Measurements from ENCODE around the gene MARCHF7.
"Not testable (repeated sequence)": the region's sequence is repeated elsewhere in the genome, so short reads cannot be mapped to it uniquely, and the experiment has no call there.

MARCHF7 gene

GRCh38 chr2:159720676-159721075 lies 8.4 kb downstream of the MARCHF7 start:
- no peak for DNase-seq

GRCh38 chr2:159722580-159722979 lies 10.3 kb downstream of the MARCHF7 start:
- no peak for DNase-seq

GRCh38 chr2:159724795-159725572 lies 12.7 kb downstream of the MARCHF7 start:
- not testable (repeated sequence) for DNase-seq

- no peak for DNase-seq
These were observed 13.4 kb downstream of the MARCHF7 start for GRCh38 chr2:159725713-159726112.

- no peak for DNase-seq
These were observed 16.3 kb downstream of the MARCHF7 start for GRCh38 chr2:159728629-159729028.

- DNase-seq: no peak
These were observed 23.3 kb downstream of the MARCHF7 start for GRCh38 chr2:159735648-159736047.

- no peak for DNase-seq
These were observed 23.7 kb downstream of the MARCHF7 start for GRCh38 chr2:159736048-159736447.

GRCh38 chr2:159737292-159737916 lies 25.1 kb downstream of the MARCHF7 start:
- no peak for DNase-seq

GRCh38 chr2:159737917-159738296 lies 25.6 kb downstream of the MARCHF7 start:
- no peak for DNase-seq

GRCh38 chr2:159738509-159739390 lies 26.4 kb downstream of the MARCHF7 start:
- DNase-seq: no peak

- DNase-seq: no peak
These were observed 30.5 kb downstream of the MARCHF7 start for GRCh38 chr2:159742846-159743245.

GRCh38 chr2:159744363-159744762 lies 32.1 kb downstream of the MARCHF7 start:
- no peak for DNase-seq

GRCh38 chr2:159745237-159745636 lies 32.9 kb downstream of the MARCHF7 start:
- not testable (repeated sequence) for DNase-seq

GRCh38 chr2:159748089-159748488 lies 35.8 kb downstream of the MARCHF7 start:
- no peak for DNase-seq

- DNase-seq: no peak
These were observed 38.6 kb downstream of the MARCHF7 start for GRCh38 chr2:159750873-159751272.

- no peak for DNase-seq
These were observed 41.5 kb downstream of the MARCHF7 start for GRCh38 chr2:159753797-159754196.

GRCh38 chr2:159755014-159755413 lies 42.7 kb downstream of the MARCHF7 start:
- DNase-seq: no peak

GRCh38 chr2:159755788-159756187 lies 43.5 kb downstream of the MARCHF7 start:
- DNase-seq: no peak

GRCh38 chr2:159758239-159758638 lies 45.9 kb downstream of the MARCHF7 start:
- no peak for DNase-seq

- DNase-seq: no peak
These were observed 46.4 kb downstream of the MARCHF7 start for GRCh38 chr2:159758686-159759085.

GRCh38 chr2:159759577-159759976 lies 47.3 kb downstream of the MARCHF7 start:
- DNase-seq: no peak

- no peak for DNase-seq
These were observed 48.0 kb downstream of the MARCHF7 start for GRCh38 chr2:159760326-159760725.

- DNase-seq: no peak
These were observed 49.8 kb downstream of the MARCHF7 start for GRCh38 chr2:159762075-159762474.

All from amniotic stem cell (primary cell).